NCI-H526 treated with DMSO at 0.1 percent for 48 hours (cell line): ENCODE measurements around the gene PSD.

Experiments used
- DNase-seq: peaks from one replicate; lab custom pipeline; 2025; lab: John Stamatoyannopoulos, UW

Gene PSD

GRCh38 chr10:102420181-102420713 lies 1.7 kb upstream of the PSD start:
- DNase-seq = no peak

GRCh38 chr10:102419269-102420180 lies 940 bp upstream of the PSD start:
- DNase-seq = peak; percentile 41

DNA sequence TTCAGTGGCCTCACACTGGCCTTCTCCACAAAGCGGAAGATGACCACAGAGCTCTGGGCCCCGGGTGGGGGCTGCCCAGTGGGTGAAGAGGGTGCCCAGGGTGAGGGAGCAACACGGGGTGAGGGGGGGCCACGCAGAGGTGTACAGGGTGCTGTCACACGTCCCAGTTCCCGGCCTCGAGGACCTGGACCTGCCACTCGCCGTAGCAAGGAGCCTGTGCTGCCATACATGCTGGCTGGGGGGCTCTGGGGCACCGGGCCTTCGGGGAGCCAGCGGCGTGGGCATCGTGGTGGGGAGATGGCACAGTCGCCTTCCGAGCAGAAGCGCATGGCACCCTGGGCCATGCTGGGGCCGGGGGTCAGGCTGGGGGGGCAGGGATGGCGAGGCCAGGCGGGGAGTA lies 1.9 kb downstream of the PSD start:
- DNase-seq = no peak

GRCh38 chr10:102416283-102416682 lies 2.3 kb downstream of the PSD start:
- DNase-seq = no peak

DNA sequence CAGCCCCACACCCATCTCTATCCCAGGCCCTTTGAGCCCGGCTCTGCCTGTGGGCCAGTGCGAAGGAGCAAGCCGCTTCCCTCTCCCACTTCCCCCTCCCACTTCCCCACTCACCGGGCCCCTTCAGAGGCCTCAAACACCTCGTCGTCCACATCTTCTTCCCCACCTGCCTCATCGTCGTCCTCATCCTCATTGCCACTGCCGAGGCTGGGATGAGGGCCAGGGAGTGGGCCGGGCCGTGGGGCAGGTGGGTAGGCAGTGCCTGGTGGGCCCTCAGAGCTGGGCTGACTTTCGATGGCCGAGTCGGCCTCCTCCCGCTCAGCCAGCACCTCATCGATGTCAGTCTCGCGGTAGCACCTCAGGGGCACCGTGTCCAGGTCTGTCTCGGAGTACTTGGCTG lies 3.8 kb downstream of the PSD start:
- DNase-seq = no peak

- DNase-seq = no peak
Measured at GRCh38 chr10:102413806-102414561, 4.6 kb downstream of the PSD start.

- DNase-seq = peak; percentile 8
Measured at GRCh38 chr10:102413053-102413705, 5.4 kb downstream of the PSD start.

GRCh38 chr10:102412293-102412692 lies 6.3 kb downstream of the PSD start:
- no peak for DNase-seq

GRCh38 chr10:102411341-102412255 lies 7.0 kb downstream of the PSD start:
- DNase-seq = no peak

- no peak for DNase-seq
Measured at GRCh38 chr10:102410429-102411073, 8.0 kb downstream of the PSD start.

DNA sequence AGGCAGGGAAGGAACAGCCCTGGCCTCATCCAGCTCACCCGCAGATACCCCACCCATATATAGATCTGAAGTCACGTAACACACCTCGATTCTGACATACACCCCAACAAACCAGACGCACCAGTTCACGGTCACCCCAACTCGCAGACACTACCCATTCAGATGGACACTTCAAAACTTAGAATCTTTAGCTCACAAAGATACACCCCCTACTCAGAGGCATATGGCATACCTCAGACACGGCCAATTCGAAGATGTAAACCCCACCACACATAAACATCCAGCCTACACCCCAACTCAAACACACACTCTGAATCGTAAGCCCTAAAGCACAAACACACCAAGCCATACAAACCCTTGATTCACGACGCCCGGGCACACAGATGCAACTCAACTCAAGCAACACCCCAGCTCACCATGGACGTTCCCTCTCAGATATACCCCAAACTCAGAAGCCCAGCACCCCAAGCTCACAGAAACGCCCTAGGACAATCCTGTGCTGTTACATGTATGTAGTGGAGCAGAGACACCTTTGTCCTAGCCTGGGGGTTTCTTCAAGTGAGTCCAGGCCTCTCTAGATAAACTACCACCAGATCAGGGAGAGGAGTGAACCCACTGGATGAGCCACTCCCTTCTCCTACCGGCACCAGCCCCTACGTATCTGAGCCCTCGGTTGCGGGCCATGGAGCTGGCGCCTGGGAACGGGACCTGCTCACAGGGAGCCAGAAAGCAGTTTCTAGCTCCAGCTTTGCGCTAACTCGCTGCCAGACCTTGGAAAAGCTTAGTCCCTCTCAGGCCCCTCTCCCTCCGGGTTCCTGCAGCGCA lies 8.8 kb downstream of the PSD start:
- no peak for DNase-seq

- no peak for DNase-seq
Measured at GRCh38 chr10:102408728-102409603, 9.6 kb downstream of the PSD start.

DNA sequence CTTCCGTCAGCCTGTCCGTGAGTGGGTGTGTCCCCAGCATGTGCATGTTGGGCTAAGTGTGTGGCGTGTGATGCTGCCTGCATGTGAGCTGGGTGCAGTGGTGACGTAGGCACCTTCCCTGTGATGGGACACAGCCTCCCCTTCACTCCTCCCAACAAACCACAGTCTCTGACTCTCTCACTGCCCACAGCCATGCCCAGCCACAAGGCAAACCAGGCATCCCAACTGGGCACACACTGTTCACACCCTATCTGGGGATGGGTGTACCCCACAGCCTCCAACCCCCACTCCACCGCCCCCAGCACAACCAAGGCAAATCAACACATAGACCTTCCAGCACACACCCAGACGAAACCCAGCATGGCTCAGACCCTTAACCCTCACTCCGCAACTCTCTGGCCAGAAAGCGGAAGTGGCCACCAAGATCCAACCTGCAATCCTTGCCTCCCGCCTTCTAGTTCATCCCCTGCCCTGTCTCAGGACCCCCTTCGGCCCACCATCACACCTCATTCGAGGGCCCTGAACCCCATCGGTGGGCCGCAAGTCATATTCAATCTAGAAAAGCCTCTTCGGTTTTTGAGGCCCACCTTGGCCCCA lies 10.4 kb downstream of the PSD start:
- DNase-seq = no peak

DNA sequence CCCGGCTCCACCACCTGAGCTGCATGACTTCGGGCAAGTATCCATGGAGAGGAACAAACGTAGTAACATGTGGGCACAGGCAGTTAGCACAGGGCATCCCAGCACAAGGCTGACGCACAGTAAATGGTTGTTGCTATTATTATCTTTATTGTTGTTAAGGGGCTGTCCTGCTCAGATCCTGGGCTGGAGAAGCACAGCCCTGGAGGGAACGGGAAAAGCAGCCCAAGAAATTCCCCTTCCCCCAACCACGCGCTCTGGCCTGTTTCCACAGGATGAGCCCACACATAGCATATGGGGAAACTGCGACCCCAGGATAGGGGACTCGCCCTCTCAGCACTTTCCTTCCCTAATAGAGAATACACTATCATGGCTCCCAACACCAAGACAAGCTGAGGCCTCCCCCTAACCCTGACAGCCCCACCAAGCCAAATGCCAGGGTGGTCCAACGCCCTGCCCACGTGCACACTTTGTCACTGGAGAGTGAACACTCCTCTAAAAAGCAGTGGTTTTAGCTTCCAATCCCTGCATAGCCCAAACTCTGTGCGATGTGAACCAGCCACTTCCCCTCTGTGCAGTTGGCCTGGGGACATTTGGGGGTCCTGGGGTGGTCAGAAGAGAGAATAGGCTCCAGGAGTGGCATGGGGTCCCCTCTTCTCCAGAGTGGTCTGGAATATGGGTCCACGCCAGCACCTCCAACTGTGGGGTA lies 11.0 kb downstream of the PSD start:
- DNase-seq = no peak

- DNase-seq = no peak
Measured at GRCh38 chr10:102406815-102407214, 11.8 kb downstream of the PSD start.

DNA sequence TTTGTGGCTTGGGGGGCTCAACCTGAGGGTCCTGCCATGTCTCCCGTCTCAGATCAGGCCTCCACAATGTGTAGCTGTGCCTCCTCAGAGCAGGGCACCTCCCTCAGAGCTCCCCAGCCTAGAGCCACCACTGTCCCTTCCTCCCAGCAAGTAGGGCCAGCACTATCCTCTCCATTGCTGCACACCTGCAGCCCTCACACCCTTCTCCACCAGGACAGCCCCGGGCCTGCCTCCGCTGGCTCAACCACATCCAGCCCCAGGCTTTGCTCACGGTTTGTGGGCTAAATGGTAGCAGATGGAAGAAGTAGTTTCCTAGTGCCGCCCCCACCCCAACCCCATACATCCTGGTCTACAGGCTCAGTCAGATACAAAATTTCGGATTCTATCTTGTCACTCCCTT lies 13.0 kb downstream of the PSD start:
- DNase-seq = no peak

- DNase-seq = no peak
Measured at GRCh38 chr10:102405108-102405571, 13.4 kb downstream of the PSD start.
